ENCODE data around the gene PGGT1B. TPM values are rescaled to one million over a fixed set of nuclear protein-coding genes. Genes with fewer than 3 reads are reported as not detected.

PGGT1B gene
- total RNA-seq, 1 donor from 2014 or later, result 42.7 TPM

GRCh38 chr5:115191474-115192031 lies 71.1 kb downstream of the PGGT1B start:
- Mint-ChIP-seq H3K9me3 (no peaks in the 10 kb centered on the region), H3K4me3 (no peak overlapping the region), H3K4me1 (ENCODE audit: low read depth) (no peaks in the 10 kb centered on the region), H3K27me3 (ENCODE audit: insufficient read depth) (peaks cover 9% of the 10 kb centered on the region), H3K27ac (no peak overlapping the region), H3K36me3 (ENCODE audit: low read depth) (no peaks in the 10 kb centered on the region)
- intact Hi-C loops (cut with micrococcal nuclease), result no loop called here
- DNase-seq (ENCODE audit: low spot score), result no peak

DNA sequence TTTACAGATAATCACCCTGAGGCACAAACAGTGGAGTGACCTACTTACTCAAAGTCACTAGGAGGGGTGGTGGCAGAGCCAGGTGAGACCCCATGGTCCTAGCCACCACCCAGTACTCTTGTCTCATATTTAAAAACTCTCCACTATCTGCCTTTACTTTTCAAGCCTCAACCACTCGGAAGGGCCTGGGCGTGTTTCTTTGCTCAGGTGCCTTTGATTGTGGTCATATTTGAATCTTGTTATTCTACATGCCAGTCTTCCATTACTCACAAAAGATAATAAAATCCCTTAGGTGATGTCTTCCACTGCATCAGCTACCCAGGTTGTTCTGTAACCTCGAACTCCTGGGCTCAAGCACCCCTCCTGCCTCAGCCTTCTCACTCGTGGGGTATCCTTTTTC lies 72.3 kb downstream of the PGGT1B start:
- H3K4me3 Mint-ChIP-seq, result no peak overlapping the region
- no peaks in the 10 kb centered on the region for H3K36me3 Mint-ChIP-seq (ENCODE audit: low read depth)
- H3K27ac Mint-ChIP-seq, result no peak overlapping the region
- intact Hi-C loops (cut with micrococcal nuclease), result no loop called here
- peaks cover 9% of the 10 kb centered on the region for H3K27me3 Mint-ChIP-seq (ENCODE audit: insufficient read depth)
- no peaks in the 10 kb centered on the region for H3K9me3 Mint-ChIP-seq
- no peaks in the 10 kb centered on the region for H3K4me1 Mint-ChIP-seq (ENCODE audit: low read depth)
- DNase-seq (ENCODE audit: low spot score), result no peak

GRCh38 chr5:115189866-115190265 lies 72.8 kb downstream of the PGGT1B start:
- Mint-ChIP-seq H3K27ac (no peak overlapping the region), H3K27me3 (ENCODE audit: insufficient read depth) (peaks cover 9% of the 10 kb centered on the region), H3K4me1 (ENCODE audit: low read depth) (no peaks in the 10 kb centered on the region), H3K4me3 (no peak overlapping the region), H3K36me3 (ENCODE audit: low read depth) (no peaks in the 10 kb centered on the region), H3K9me3 (no peaks in the 10 kb centered on the region)
- intact Hi-C loops (cut with micrococcal nuclease), result no loop called here
- DNase-seq (ENCODE audit: low spot score), result no peak

GRCh38 chr5:115186794-115187193 lies 75.9 kb downstream of the PGGT1B start:
- Mint-ChIP-seq H3K4me1 (ENCODE audit: low read depth) (no peaks in the 10 kb centered on the region), H3K9me3 (no peaks in the 10 kb centered on the region), H3K36me3 (ENCODE audit: low read depth) (no peaks in the 10 kb centered on the region), H3K27ac (no peak overlapping the region), H3K4me3 (no peak overlapping the region), H3K27me3 (ENCODE audit: insufficient read depth) (peaks cover 35% of the 10 kb centered on the region)
- intact Hi-C loops (cut with micrococcal nuclease), result no loop called here
- DNase-seq (ENCODE audit: low spot score), result no peak

GRCh38 chr5:115184770-115185169 lies 77.9 kb downstream of the PGGT1B start:
- Mint-ChIP-seq H3K27ac (no peak overlapping the region), H3K9me3 (no peaks in the 10 kb centered on the region), H3K27me3 (ENCODE audit: insufficient read depth) (peaks cover 51% of the 10 kb centered on the region), H3K4me1 (ENCODE audit: low read depth) (peaks cover 8% of the 10 kb centered on the region), H3K4me3 (no peak overlapping the region), H3K36me3 (ENCODE audit: low read depth) (no peaks in the 10 kb centered on the region)
- intact Hi-C loops (cut with micrococcal nuclease), result no loop called here
- no peak for DNase-seq (ENCODE audit: low spot score)

- no peak overlapping the region for H3K27ac Mint-ChIP-seq
- H3K27me3 Mint-ChIP-seq (ENCODE audit: insufficient read depth), result peaks cover 78% of the 10 kb centered on the region
- no peak overlapping the region for H3K4me3 Mint-ChIP-seq
- intact Hi-C loops (cut with micrococcal nuclease), result loop anchor here (1.0 kb wide), 2 partner anchors 10 to 28 kb away; no protein-coding TSS in a partner anchor
- H3K4me1 Mint-ChIP-seq (ENCODE audit: low read depth), result peaks cover 10% of the 10 kb centered on the region
- no peaks in the 10 kb centered on the region for H3K36me3 Mint-ChIP-seq (ENCODE audit: low read depth)
- no peaks in the 10 kb centered on the region for H3K9me3 Mint-ChIP-seq
- DNase-seq (ENCODE audit: low spot score), result no peak
Observed at GRCh38 chr5:115181757-115182156, 80.9 kb downstream of the PGGT1B start.

DNA sequence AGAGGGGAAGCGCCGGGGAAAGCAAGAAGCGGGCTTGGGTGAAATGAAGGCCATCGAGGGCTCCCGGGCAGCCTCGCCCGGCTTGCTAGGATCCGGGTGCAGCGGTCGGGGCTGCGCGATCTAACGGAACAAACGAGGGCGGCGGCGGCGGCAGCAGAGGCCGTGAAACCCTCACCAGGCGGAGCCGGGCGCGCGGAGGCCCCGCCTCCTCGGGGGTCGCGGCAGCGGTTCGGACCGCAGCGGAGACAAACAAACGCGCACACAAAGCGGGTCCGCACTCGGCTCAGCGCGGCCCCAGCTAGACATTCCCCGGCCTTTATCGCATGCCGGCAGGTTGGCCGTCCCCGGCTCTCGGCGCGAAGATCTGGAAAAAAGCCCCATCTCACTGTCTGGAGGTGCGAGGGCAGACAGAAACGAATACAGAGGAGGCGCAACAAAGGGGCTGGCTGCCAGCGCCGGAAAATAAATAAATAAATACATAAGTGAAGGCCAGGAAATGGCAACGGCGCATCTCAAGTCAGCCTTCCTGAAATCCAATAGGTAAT lies 82.4 kb downstream of the PGGT1B start:
- intact Hi-C loops (cut with micrococcal nuclease), result no loop called here
- peak overlapping the region; percentile 83 for H3K4me3 Mint-ChIP-seq
- no peaks in the 10 kb centered on the region for H3K36me3 Mint-ChIP-seq (ENCODE audit: low read depth)
- no peaks in the 10 kb centered on the region for H3K9me3 Mint-ChIP-seq
- H3K4me1 Mint-ChIP-seq (ENCODE audit: low read depth), result peaks cover 10% of the 10 kb centered on the region
- DNase-seq (ENCODE audit: low spot score), result peak; percentile 5
- peak overlapping the region; percentile 40 for H3K27ac Mint-ChIP-seq
- H3K27me3 Mint-ChIP-seq (ENCODE audit: insufficient read depth), result peaks cover 85% of the 10 kb centered on the region

- intact Hi-C loops (cut with micrococcal nuclease), result loop anchor here (10.0 kb wide), 1 partner anchor 905 kb away; the partner anchor contains the start of gene COMMD10
- H3K4me3 Mint-ChIP-seq, result peak overlapping the region; percentile 83
- no peaks in the 10 kb centered on the region for H3K9me3 Mint-ChIP-seq
- peaks cover 10% of the 10 kb centered on the region for H3K4me1 Mint-ChIP-seq (ENCODE audit: low read depth)
- no peaks in the 10 kb centered on the region for H3K36me3 Mint-ChIP-seq (ENCODE audit: low read depth)
- peak overlapping the region; percentile 40 for H3K27ac Mint-ChIP-seq
- peaks cover 88% of the 10 kb centered on the region for H3K27me3 Mint-ChIP-seq (ENCODE audit: insufficient read depth)
- no peak for DNase-seq (ENCODE audit: low spot score)
Observed at GRCh38 chr5:115179394-115180164, 83.1 kb downstream of the PGGT1B start.

GRCh38 chr5:115179030-115179393 lies 83.7 kb downstream of the PGGT1B start:
- no peaks in the 10 kb centered on the region for H3K9me3 Mint-ChIP-seq
- H3K4me3 Mint-ChIP-seq, result no peak overlapping the region
- no peaks in the 10 kb centered on the region for H3K36me3 Mint-ChIP-seq (ENCODE audit: low read depth)
- intact Hi-C loops (cut with micrococcal nuclease), result loop anchor here (10.0 kb wide), 1 partner anchor 906 kb away; the partner anchor contains the start of gene COMMD10
- peaks cover 87% of the 10 kb centered on the region for H3K27me3 Mint-ChIP-seq (ENCODE audit: insufficient read depth)
- H3K27ac Mint-ChIP-seq, result no peak overlapping the region
- DNase-seq (ENCODE audit: low spot score), result no peak
- H3K4me1 Mint-ChIP-seq (ENCODE audit: low read depth), result peaks cover 10% of the 10 kb centered on the region

DNA sequence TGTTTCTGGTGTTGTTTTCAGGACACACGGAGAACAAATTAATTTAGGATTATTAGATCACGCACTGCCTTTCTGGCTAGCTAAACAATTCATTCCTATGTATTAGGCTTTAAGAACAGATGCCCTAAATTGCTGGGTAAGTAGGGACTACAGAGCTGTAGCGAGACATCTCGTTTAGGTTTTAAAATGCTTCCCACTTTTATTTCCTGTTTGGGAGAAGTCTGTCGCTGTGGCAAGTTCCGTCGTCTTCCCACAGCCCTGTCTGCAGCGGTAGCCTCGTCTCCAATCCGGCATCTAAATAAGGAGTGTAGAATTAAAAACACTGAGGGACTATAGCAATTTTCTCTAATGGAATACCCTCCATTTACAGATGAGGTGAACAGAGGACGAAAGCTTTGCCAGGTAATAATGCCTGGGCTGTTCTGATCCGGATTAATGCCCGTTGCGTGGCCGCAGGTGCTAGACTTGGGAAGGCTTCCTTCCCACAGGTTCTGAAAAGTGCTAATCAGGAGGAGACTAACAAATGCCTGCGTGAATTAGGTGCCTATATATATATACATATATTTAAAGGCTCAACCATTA lies 91.7 kb downstream of the PGGT1B start:
- peaks cover 6% of the 10 kb centered on the region for H3K4me1 Mint-ChIP-seq (ENCODE audit: low read depth)
- DNase-seq (ENCODE audit: low spot score), result no peak
- peaks cover 8% of the 10 kb centered on the region for H3K36me3 Mint-ChIP-seq (ENCODE audit: low read depth)
- H3K4me3 Mint-ChIP-seq, result peak overlapping the region; percentile 70
- H3K27me3 Mint-ChIP-seq (ENCODE audit: insufficient read depth), result peaks cover 70% of the 10 kb centered on the region
- no peak overlapping the region for H3K27ac Mint-ChIP-seq
- H3K9me3 Mint-ChIP-seq, result peaks cover 15% of the 10 kb centered on the region
- intact Hi-C loops (cut with micrococcal nuclease), result loop anchor here (1.0 to 10.0 kb wide), 7 partner anchors 10 to 914 kb away; partner anchors contain the start of genes CCDC112, COMMD10 and TMED7

DNA sequence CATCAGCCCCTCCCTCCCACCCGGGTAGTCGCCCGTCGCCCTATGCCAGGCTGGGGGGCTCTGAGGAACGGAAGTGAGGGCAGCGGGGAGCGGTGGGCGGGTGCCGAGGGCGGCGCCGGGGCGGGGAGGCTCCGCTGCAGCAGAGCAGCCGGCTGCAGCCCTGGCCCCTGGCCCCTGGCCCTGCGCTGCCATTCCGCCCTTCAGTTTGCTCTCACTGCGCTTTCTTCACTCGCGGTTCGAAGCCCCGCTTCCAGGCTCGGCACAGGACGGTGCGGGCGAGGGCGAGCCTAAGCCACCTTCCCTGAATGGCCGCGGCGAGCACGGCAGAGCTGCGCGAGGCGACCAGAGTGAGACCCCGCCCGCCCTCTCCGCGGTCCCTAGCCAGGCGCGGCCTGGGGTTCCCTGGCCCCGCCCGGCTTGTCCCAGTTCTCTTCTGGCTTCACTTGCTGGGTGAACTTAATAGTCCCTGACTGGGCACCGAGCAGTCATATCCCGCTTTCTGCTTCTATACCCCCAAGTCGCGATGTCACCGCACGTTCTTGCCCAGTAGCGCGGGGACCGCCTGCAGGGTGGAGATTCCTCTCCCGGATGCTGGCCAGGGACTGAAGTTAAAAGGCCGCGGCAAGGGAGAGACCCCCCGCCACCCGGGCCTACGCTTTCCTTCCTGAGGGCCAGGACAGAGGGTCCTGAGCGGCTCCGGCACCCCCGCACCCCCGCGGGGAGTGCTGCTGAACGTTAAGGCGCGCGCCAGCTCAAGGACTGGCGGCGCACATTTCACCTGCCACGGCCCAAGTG lies 92.3 kb downstream of the PGGT1B start:
- H3K27ac Mint-ChIP-seq, result no peak overlapping the region
- H3K27me3 Mint-ChIP-seq (ENCODE audit: insufficient read depth), result peaks cover 67% of the 10 kb centered on the region
- H3K36me3 Mint-ChIP-seq (ENCODE audit: low read depth), result peaks cover 8% of the 10 kb centered on the region
- peaks cover 6% of the 10 kb centered on the region for H3K4me1 Mint-ChIP-seq (ENCODE audit: low read depth)
- DNase-seq (ENCODE audit: low spot score), result peak; percentile 14
- peaks cover 16% of the 10 kb centered on the region for H3K9me3 Mint-ChIP-seq
- H3K4me3 Mint-ChIP-seq, result peak overlapping the region; percentile 82
- intact Hi-C loops (cut with micrococcal nuclease), result loop anchor here (1.0 to 10.0 kb wide), 6 partner anchors 39 to 914 kb away; partner anchors contain the start of genes CCDC112, COMMD10 and TMED7

DNA sequence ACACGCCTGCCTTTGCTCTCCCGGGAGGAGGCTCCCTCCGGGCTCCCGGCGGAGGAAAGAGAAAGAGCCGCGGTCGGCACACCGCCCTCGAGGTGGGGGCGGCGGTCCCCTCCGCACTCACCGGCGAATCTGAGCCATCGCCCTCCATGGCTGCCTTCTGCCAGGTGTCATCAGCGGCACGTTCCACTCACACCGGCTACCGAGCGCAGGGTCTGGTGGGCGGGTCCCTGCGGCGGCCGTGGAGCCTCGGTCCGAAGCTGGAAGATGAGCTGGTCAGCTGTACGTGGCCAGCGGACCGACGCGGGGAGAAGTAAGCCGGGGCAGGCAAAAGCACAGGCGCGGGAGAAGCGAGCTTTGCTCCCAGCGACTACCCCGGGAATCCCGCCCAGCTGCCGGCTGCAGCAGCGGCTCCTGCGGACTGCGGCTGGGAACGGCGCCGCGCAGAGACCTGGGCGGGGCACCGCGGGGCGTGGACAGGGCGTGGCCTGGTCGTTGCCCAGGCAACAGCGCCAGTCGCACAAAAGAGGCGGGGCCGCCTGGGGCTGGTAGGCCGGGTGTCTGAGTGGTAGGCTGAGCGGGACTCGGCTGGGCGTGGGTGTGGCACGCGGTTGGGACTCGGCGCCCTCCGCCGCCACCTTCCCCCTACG lies 93.1 kb downstream of the PGGT1B start, which contains the start of gene TRIM36:
TRIM36 (minus strand) TSS at position 422 of the 647 bp plus-strand sequence; CDS start at position 148, 274 bp downstream.
- intact Hi-C loops (cut with micrococcal nuclease), result loop anchor here (1.0 to 10.0 kb wide), 8 partner anchors 40 to 915 kb away; partner anchors contain the start of genes AP3S1, ATG12, CCDC112 and COMMD10
- peaks cover 6% of the 10 kb centered on the region for H3K4me1 Mint-ChIP-seq (ENCODE audit: low read depth)
- peaks cover 60% of the 10 kb centered on the region for H3K27me3 Mint-ChIP-seq (ENCODE audit: insufficient read depth)
- peaks cover 8% of the 10 kb centered on the region for H3K36me3 Mint-ChIP-seq (ENCODE audit: low read depth)
- H3K9me3 Mint-ChIP-seq, result peaks cover 16% of the 10 kb centered on the region
- H3K27ac Mint-ChIP-seq, result peak within 1 kb of the TSS; percentile 37
- DNase-seq (ENCODE audit: low spot score), result peak; percentile 90
- H3K4me3 Mint-ChIP-seq, result peak within 1 kb of the TSS; percentile 82
